ENCODE results near the gene DICER1.

DICER1 gene

GRCh38 chr14:95119336-95119735 lies 38.0 kb downstream of the DICER1 start:
- DNase-seq: no peak

- DNase-seq: no peak
Measured at GRCh38 chr14:95117937-95118721, 39.2 kb downstream of the DICER1 start.

- DNase-seq: no peak
Measured at GRCh38 chr14:95113476-95113875, 43.9 kb downstream of the DICER1 start.

- DNase-seq: no peak
Measured at GRCh38 chr14:95111507-95112164, 45.7 kb downstream of the DICER1 start.

- DNase-seq: no peak
Measured at GRCh38 chr14:95110178-95110577, 47.2 kb downstream of the DICER1 start.

- no peak for DNase-seq
Measured at GRCh38 chr14:95107711-95108110, 49.6 kb downstream of the DICER1 start.

GRCh38 chr14:95106971-95107370 lies 50.4 kb downstream of the DICER1 start:
- DNase-seq: no peak

- DNase-seq: no peak
Measured at GRCh38 chr14:95104911-95105310, 52.4 kb downstream of the DICER1 start.

- no peak for DNase-seq
Measured at GRCh38 chr14:95102680-95103044, 54.7 kb downstream of the DICER1 start.

GRCh38 chr14:95101736-95102679 lies 55.3 kb downstream of the DICER1 start:
- no peak for DNase-seq

GRCh38 chr14:95098984-95099599 lies 58.2 kb downstream of the DICER1 start:
- DNase-seq: no peak

GRCh38 chr14:95097385-95097784 lies 59.9 kb downstream of the DICER1 start:
- DNase-seq: no peak

GRCh38 chr14:95096476-95096875 lies 60.9 kb downstream of the DICER1 start:
- DNase-seq: no peak

- DNase-seq: no peak
Measured at GRCh38 chr14:95095996-95096395, 61.3 kb downstream of the DICER1 start.

GRCh38 chr14:95092723-95093122 lies 64.6 kb downstream of the DICER1 start:
- no peak for DNase-seq

- DNase-seq: no peak
Measured at GRCh38 chr14:95091581-95091980, 65.7 kb downstream of the DICER1 start.

- DNase-seq: no peak
Measured at GRCh38 chr14:95088665-95089064, 68.7 kb downstream of the DICER1 start.

GRCh38 chr14:95087619-95088018 lies 69.7 kb downstream of the DICER1 start:
- DNase-seq: no peak

GRCh38 chr14:95085321-95085720 lies 72.0 kb downstream of the DICER1 start:
- DNase-seq: no peak

GRCh38 chr14:95078867-95079266 lies 78.5 kb downstream of the DICER1 start:
- DNase-seq: no peak

- no peak for DNase-seq
Measured at GRCh38 chr14:95077345-95077744, 80.0 kb downstream of the DICER1 start.

GRCh38 chr14:95075789-95076188 lies 81.5 kb downstream of the DICER1 start:
- no peak for DNase-seq

- no peak for DNase-seq
Measured at GRCh38 chr14:95073947-95074346, 83.4 kb downstream of the DICER1 start.

All from DMS153 (cell line).